ENCODE data around the gene MAGEA3. TPM values are rescaled to one million over a fixed set of nuclear protein-coding genes. Genes with fewer than 3 reads are reported as not detected.

The MAGEA3 gene
- total RNA-seq, 3 donors from 2014 or later = not detected

DNA sequence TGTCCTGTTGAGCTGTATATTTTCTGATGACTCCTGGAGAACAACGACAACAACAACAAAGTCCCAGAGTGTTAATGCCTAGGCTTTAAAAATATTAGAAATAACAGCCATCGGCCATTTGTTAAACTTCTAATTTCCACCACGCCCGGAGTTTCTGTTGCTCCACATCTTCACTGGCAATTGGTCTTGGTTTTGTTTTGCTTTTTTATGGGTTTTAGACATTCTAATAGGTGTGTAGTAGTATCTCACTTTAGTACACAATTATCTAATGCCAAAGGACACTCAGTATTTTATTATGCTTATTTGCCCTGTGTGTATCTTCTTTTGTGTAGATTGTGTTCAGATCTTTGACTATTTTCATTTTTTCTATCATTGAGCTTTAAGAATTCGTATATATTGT, 40.0 kb downstream of the MAGEA3 start:
- no peaks in the 10 kb centered on the region for H3K4me1 ChIP-seq
- no peak for DNase-seq (ENCODE audit: low spot score in 2 of 2)
- no peak for TF ChIP-seq POLR2A (IDR thresholded peaks at IDR 0.05)
- TF ChIP-seq, protein P1, sequence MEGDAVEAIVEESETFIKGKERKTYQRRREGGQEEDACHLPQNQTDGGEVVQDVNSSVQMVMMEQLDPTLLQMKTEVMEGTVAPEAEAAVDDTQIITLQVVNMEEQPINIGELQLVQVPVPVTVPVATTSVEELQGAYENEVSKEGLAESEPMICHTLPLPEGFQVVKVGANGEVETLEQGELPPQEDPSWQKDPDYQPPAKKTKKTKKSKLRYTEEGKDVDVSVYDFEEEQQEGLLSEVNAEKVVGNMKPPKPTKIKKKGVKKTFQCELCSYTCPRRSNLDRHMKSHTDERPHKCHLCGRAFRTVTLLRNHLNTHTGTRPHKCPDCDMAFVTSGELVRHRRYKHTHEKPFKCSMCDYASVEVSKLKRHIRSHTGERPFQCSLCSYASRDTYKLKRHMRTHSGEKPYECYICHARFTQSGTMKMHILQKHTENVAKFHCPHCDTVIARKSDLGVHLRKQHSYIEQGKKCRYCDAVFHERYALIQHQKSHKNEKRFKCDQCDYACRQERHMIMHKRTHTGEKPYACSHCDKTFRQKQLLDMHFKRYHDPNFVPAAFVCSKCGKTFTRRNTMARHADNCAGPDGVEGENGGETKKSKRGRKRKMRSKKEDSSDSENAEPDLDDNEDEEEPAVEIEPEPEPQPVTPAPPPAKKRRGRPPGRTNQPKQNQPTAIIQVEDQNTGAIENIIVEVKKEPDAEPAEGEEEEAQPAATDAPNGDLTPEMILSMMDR (IDR thresholded peaks at IDR 0.05) = no peak
- no peak for TF ChIP-seq POLR2AphosphoS5 (IDR thresholded peaks at IDR 0.05)
- no peak overlapping the region for H3K4me3 ChIP-seq
- peaks cover 0 to 14% of the 10 kb centered on the region in 2 donors for H3K27me3 ChIP-seq
- no peaks in the 10 kb centered on the region for H3K9me3 ChIP-seq
- intact Hi-C loops (cut with DNase I; ENCODE audit: low total_unique reads) = no loop called here
- H3K36me3 ChIP-seq = no peaks in the 10 kb centered on the region
- no peak overlapping the region for H3K27ac ChIP-seq

Other genes with a start within 250 kb of the MAGEA3 start
- gene GABRA3, start 247.5 kb upstream of the MAGEA3 start, total RNA-seq = not detected
- not detected for gene GABRQ, start 60.9 kb upstream of the MAGEA3 start, total RNA-seq
- gene CSAG2, start 10.5 kb downstream of the MAGEA3 start, total RNA-seq = not detected
- gene MAGEA2B, start 15.8 kb downstream of the MAGEA3 start, total RNA-seq = not detected
- not detected for gene CSAG1, start 34.9 kb downstream of the MAGEA3 start, total RNA-seq
- not detected for gene MAGEA12, start 35.0 kb downstream of the MAGEA3 start, total RNA-seq
- not detected for gene MAGEA2, start 55.0 kb downstream of the MAGEA3 start, total RNA-seq
- gene CSAG3, start 60.4 kb downstream of the MAGEA3 start, total RNA-seq = not detected
- not detected for gene MAGEA6, start 70.9 kb downstream of the MAGEA3 start, total RNA-seq
- gene CETN2, start 132.0 kb downstream of the MAGEA3 start, total RNA-seq = 10 to 100 TPM; 23.2 to 36.1 (median 26.9) TPM
- gene NSDHL, start 132.3 kb downstream of the MAGEA3 start, total RNA-seq = 10 to 100 TPM; 13.1 to 20.8 (median 16.7) TPM
- gene ZNF185, start 199.3 kb downstream of the MAGEA3 start, total RNA-seq = 10 to 100 TPM in 1 of 3 donors, 1 to 10 TPM in 2; 5.9 to 19.5 (median 7.5) TPM

Measured in breast epithelium (tissue), 4 donors.